Uterus (tissue), 2 donors: ENCODE results near the gene VPS26B.

Experiments used
- POLR2A ChIP-seq, 2 donors: fragments of 450-650 bp; IDR thresholded peaks; one replicate each; pipeline ENCODE4 v1.6.1; 2016; ENCODE audit warnings: antibody characterized with exemption in 2 of 2, mild to moderate bottlenecking in 1 of 2, moderate library complexity in 1 of 2
- TF ChIP-seq, protein P1 (sequence below), 4 experiments: fragments of 200-600 bp in 2 of 4; fragments of 450-650 bp in 2 of 4; sonication (generic) in 2 of 4; IDR thresholded peaks; one replicate each; pipeline ENCODE4 v1.5.1; 2016 to 2019; ENCODE audit warnings: antibody characterized with exemption in 4 of 4, mild to moderate bottlenecking in 2 of 4, moderate library complexity in 1 of 4

DNA sequence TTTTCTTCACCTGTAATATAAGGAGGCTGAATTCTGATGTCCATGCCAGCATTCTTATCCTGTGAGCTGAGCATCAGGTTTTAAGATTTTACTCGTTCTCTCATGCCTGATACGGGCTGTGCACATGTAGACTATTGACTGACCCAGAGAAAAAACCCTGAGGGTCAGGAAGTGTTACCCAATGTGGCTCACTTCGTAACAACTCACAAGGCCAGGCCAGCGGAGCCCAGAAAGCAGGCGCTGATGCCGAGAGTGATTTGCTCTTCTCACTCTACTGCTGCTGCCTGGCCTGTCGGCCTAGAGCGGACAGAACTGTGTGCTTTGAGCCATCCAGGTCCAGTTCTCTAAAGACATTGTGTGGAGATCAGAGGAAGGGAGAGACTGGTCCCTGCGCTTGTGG is 17.9 kb downstream of the VPS26B start:
- TF ChIP-seq, protein P1, sequence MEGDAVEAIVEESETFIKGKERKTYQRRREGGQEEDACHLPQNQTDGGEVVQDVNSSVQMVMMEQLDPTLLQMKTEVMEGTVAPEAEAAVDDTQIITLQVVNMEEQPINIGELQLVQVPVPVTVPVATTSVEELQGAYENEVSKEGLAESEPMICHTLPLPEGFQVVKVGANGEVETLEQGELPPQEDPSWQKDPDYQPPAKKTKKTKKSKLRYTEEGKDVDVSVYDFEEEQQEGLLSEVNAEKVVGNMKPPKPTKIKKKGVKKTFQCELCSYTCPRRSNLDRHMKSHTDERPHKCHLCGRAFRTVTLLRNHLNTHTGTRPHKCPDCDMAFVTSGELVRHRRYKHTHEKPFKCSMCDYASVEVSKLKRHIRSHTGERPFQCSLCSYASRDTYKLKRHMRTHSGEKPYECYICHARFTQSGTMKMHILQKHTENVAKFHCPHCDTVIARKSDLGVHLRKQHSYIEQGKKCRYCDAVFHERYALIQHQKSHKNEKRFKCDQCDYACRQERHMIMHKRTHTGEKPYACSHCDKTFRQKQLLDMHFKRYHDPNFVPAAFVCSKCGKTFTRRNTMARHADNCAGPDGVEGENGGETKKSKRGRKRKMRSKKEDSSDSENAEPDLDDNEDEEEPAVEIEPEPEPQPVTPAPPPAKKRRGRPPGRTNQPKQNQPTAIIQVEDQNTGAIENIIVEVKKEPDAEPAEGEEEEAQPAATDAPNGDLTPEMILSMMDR (IDR thresholded peaks at IDR 0.05), result no peak
- TF ChIP-seq POLR2A (IDR thresholded peaks at IDR 0.05), result no peak
